Mesendoderm (in vitro differentiated cells): ENCODE measurements around the gene MGMT.
"Not testable (repeated sequence)": the region's sequence is repeated elsewhere in the genome, so short reads cannot be mapped to it uniquely, and the experiment has no call there.

Experiments used
- DNase-seq: peaks from one replicate; pipeline ENCODE4 v3.0.0; 2013
- H2AK5ac ChIP-seq: 2 replicates; pipeline ENCODE4 v1.6.1; 2013; ENCODE audit warnings: low read length, inconsistent platforms
- H2BK120ac ChIP-seq: 2 replicates; pipeline ENCODE4 v1.6.1; 2013; ENCODE audit warnings: low read depth, mild to moderate bottlenecking, low read length, moderate library complexity, mixed read lengths
- H2BK15ac ChIP-seq: replicated peaks from 2 replicates; pipeline ENCODE4 v1.6.1; 2013; ENCODE audit warnings: low read depth, mild to moderate bottlenecking, moderate library complexity
- H2BK5ac ChIP-seq: 2 replicates; pipeline ENCODE4 v1.6.1; 2013; ENCODE audit warnings: low read length, inconsistent platforms
- H3K18ac ChIP-seq: 2 replicates; pipeline ENCODE4 v1.6.1; 2013; ENCODE audit warnings: mild to moderate bottlenecking, low read length, mixed read lengths
- H3K23ac ChIP-seq: one replicate; pipeline ENCODE4 v1.6.1; 2013; ENCODE audit warnings: low read length
- H3K27ac ChIP-seq: 2 replicates; pipeline ENCODE4 v1.5.1; 2013; ENCODE audit warnings: low read depth, mild to moderate bottlenecking, inconsistent platforms, low read length, moderate library complexity
- H3K27me3 ChIP-seq: 2 replicates; pipeline ENCODE4 v1.6.1; 2013; ENCODE audit warnings: low read length, control low read depth, mild to moderate bottlenecking, inconsistent platforms; ENCODE audit not compliant: insufficient read depth, poor library complexity
- H3K36me3 ChIP-seq: 2 replicates; pipeline ENCODE4 v1.6.1; 2013; ENCODE audit warnings: low read length, inconsistent platforms; ENCODE audit not compliant: control insufficient read depth, insufficient read depth
- H3K4ac ChIP-seq: one replicate; pipeline ENCODE4 v1.6.1; 2013; ENCODE audit warnings: low read depth, mild to moderate bottlenecking, low read length, moderate library complexity
- H3K4me1 ChIP-seq: 2 replicates; pipeline ENCODE4 v1.6.1; 2013; ENCODE audit warnings: low read depth, low read length, inconsistent platforms; ENCODE audit not compliant: control insufficient read depth
- H3K4me2 ChIP-seq: 2 replicates; pipeline ENCODE4 v1.6.1; 2013; ENCODE audit warnings: low read length
- H3K4me3 ChIP-seq: 2 replicates; pipeline ENCODE4 v1.5.1; 2013; ENCODE audit warnings: mild to moderate bottlenecking, low read length
- H3K56ac ChIP-seq: one replicate; pipeline ENCODE4 v1.6.1; 2013; ENCODE audit warnings: low read length
- H3K79me1 ChIP-seq: 2 replicates; pipeline ENCODE4 v1.6.1; 2013; ENCODE audit warnings: low read length, inconsistent platforms
- H3K79me2 ChIP-seq: 2 replicates; pipeline ENCODE4 v1.6.1; 2013; ENCODE audit warnings: mild to moderate bottlenecking, low read length; ENCODE audit not compliant: control insufficient read depth, insufficient read depth
- H3K9ac ChIP-seq: 2 replicates; pipeline ENCODE4 v1.6.1; 2013; ENCODE audit warnings: low read length, inconsistent platforms
- H4K5ac ChIP-seq: one replicate; pipeline ENCODE4 v1.6.1; 2013; ENCODE audit warnings: low read length
- H4K8ac ChIP-seq: one replicate; pipeline ENCODE4 v1.6.1; 2013; ENCODE audit warnings: low read depth, mild to moderate bottlenecking, control low read depth, low read length, moderate library complexity
- WGBS: extraction: QIAGEN DNeasy Blood & Tissue Kit; methylation state at CpG from one replicate; pipeline ENCODE4 v1.1.7; 2013; ENCODE audit warnings: low lambda C conversion rate, missing lambda C conversion rate; ENCODE audit not compliant: insufficient coverage; ENCODE audit errors: extremely low coverage; 5-methylcytosine and 5-hydroxymethylcytosine counted together

The MGMT gene

DNA sequence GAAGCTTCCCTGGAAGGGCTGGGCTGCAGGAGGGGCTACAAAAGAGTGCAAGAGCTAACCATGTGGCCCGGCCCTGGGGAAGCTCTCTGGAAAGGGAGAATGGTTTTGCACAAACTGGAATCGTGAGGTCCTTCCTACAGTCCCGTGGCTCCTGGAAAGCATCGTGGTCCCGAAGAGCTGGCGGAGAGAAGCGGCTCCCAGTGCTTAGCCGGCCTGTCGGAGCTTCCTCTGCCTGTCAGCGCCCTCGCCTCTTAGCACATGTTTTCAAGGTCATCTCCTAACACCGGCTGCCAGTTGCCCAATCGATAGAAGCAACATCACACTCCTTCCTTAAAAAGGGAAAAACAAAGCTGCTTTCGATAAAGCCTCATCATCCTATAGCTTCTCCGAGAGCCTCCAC lies 42.1 kb upstream of the MGMT start:
- H3K79me2 ChIP-seq = no peaks in the 10 kb centered on the region
- H3K23ac ChIP-seq = no peak overlapping the region
- H3K27me3 ChIP-seq = no peaks in the 10 kb centered on the region
- H2BK15ac ChIP-seq = no peak overlapping the region
- H3K79me1 ChIP-seq = no peaks in the 10 kb centered on the region
- H4K5ac ChIP-seq = no peak overlapping the region
- DNase-seq = no peak
- H3K9ac ChIP-seq = no peak overlapping the region
- H2BK120ac ChIP-seq = no peak overlapping the region
- no peak overlapping the region for H4K8ac ChIP-seq
- no peak overlapping the region for H3K56ac ChIP-seq
- no peak overlapping the region for H3K4ac ChIP-seq
- H3K18ac ChIP-seq = no peak overlapping the region
- no peak overlapping the region for H2AK5ac ChIP-seq
- no peak overlapping the region for H3K4me2 ChIP-seq
- H3K4me3 ChIP-seq = no peak overlapping the region
- H3K4me1 ChIP-seq = no peaks in the 10 kb centered on the region
- WGBS = no CpG with 5 or more reads among the region's 15 CpGs
- no peaks in the 10 kb centered on the region for H3K36me3 ChIP-seq
- H3K27ac ChIP-seq = no peak overlapping the region
- H2BK5ac ChIP-seq = no peak overlapping the region

DNA sequence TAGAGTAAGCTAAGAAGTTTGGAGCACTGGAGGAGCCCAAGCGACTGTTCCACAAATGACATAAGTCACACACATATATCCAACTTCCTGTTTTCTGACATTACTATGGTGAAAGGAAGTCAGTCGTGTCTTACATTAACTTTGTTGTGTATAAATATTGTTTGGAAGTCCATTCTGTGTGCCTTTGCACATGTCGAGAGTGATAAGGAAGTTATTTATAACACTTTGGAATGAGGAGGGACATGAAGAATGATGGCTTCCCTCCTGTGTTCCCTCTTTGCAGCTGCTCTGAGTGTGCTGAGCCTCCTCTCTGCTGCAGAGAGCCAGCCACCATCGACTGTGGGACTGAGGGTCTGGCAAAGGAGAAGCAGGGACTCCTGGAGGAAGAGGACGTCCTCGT lies 40.4 kb upstream of the MGMT start:
- Histone ChIP-seq H3K27ac (no peak overlapping the region), H3K4ac (no peak overlapping the region), H3K79me2 (no peaks in the 10 kb centered on the region), H3K23ac (no peak overlapping the region), H3K36me3 (no peaks in the 10 kb centered on the region), H2BK15ac (no peak overlapping the region), H3K79me1 (no peaks in the 10 kb centered on the region), H3K18ac (no peak overlapping the region), H4K5ac (no peak overlapping the region), H3K4me2 (no peak overlapping the region), H3K27me3 (no peaks in the 10 kb centered on the region), H3K56ac (no peak overlapping the region), H3K4me1 (no peaks in the 10 kb centered on the region), H4K8ac (no peak overlapping the region), H2AK5ac (no peak overlapping the region), H2BK120ac (no peak overlapping the region), H3K9ac (no peak overlapping the region), H2BK5ac (no peak overlapping the region), H3K4me3 (no peak overlapping the region)
- WGBS = no CpG with 5 or more reads among the region's 6 CpGs
- DNase-seq = no peak

DNA sequence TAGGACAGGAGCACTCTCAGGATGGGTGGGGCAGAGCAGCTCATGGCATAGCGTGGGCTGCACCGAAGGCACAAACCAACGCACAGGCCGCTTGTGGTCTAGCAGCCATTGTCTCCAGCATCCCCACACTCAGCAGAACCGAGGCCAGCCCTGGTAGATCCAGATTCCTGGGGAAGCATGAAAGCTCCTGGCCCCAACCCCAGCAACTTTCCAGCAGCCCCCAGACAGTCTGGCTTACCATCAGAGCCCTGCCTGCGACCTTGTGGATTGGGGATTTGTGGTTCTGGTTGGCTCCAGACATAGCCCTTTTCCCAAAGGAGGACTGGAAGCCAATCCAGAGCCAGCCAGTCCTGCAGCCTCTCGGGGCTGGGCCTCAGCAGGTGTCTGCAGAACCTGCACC lies 33.8 kb upstream of the MGMT start:
- Histone ChIP-seq H4K8ac (no peak overlapping the region), H3K79me1 (no peaks in the 10 kb centered on the region), H3K9ac (no peak overlapping the region), H3K79me2 (no peaks in the 10 kb centered on the region), H2BK5ac (peak overlapping the region; percentile 76), H2BK15ac (no peak overlapping the region), H3K56ac (no peak overlapping the region), H3K4me2 (no peak overlapping the region), H3K27me3 (no peaks in the 10 kb centered on the region), H3K27ac (no peak overlapping the region), H3K4ac (no peak overlapping the region), H4K5ac (no peak overlapping the region), H3K18ac (no peak overlapping the region), H3K36me3 (no peaks in the 10 kb centered on the region), H3K4me1 (no peaks in the 10 kb centered on the region), H3K4me3 (no peak overlapping the region), H2BK120ac (no peak overlapping the region), H3K23ac (no peak overlapping the region), H2AK5ac (no peak overlapping the region)
- DNase-seq = no peak
- no CpG with 5 or more reads among the region's 7 CpGs for WGBS

DNA sequence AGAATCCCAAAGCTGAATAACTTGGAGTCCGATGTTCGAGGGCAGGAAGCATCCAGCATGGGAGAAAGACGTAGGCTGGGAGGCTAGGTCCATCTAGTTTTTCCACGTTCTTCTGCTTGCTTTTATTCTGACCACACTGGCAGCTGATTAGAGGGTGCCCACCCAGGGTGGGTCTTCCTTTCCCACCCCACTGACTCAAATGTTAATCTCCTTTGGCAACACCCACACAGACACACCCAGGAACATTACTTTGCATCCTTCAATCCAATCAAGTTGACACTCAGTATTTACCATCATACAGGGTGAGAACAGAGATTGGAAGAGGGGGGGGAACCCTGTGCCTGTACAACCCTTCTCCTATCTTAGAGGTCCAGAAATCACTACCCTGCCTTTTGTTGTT lies 31.3 kb upstream of the MGMT start:
- H2BK120ac ChIP-seq, H3K9ac ChIP-seq, H4K5ac ChIP-seq, H3K36me3 ChIP-seq, H3K23ac ChIP-seq, H4K8ac ChIP-seq, H3K56ac ChIP-seq, H2AK5ac ChIP-seq, H3K4me3 ChIP-seq, DNase-seq, H3K4ac ChIP-seq, H3K4me2 ChIP-seq, H3K27ac ChIP-seq, H2BK5ac ChIP-seq, H3K4me1 ChIP-seq, H3K79me2 ChIP-seq, H3K18ac ChIP-seq, H3K27me3 ChIP-seq, H2BK15ac ChIP-seq, H3K79me1 ChIP-seq: not testable (repeated sequence)
- WGBS = no CpG with 5 or more reads among the region's 4 CpGs

DNA sequence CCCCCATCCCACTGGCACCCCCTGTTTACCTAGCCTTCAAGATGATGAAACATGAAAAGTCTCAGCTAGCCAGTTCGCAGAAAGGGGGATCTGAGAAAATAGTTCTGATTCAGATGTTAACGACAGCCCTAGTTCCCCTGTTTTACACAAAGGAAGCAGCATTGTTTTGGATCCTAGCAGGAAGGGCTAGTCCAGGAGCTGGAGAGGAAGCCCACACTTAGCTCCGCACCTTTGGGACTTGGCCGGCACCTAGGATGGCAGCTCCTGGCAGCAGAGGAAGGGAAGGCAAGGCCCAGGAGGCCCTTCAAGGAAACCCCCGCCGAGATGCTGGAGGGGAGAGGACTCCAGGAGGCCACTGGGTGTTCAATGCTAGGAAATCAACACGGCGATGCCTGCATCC lies 29.0 kb upstream of the MGMT start:
- Histone ChIP-seq H3K18ac (no peak overlapping the region), H2BK5ac (no peak overlapping the region), H4K8ac (no peak overlapping the region), H3K36me3 (no peaks in the 10 kb centered on the region), H2AK5ac (no peak overlapping the region), H3K4me1 (no peaks in the 10 kb centered on the region), H3K4me3 (no peak overlapping the region), H3K79me2 (no peaks in the 10 kb centered on the region), H3K27ac (no peak overlapping the region), H3K27me3 (no peaks in the 10 kb centered on the region), H3K9ac (no peak overlapping the region), H4K5ac (no peak overlapping the region), H3K23ac (no peak overlapping the region), H2BK15ac (no peak overlapping the region), H3K4me2 (no peak overlapping the region), H3K56ac (no peak overlapping the region), H3K4ac (no peak overlapping the region), H2BK120ac (no peak overlapping the region), H3K79me1 (no peaks in the 10 kb centered on the region)
- WGBS = no CpG with 5 or more reads among the region's 8 CpGs
- no peak for DNase-seq

DNA sequence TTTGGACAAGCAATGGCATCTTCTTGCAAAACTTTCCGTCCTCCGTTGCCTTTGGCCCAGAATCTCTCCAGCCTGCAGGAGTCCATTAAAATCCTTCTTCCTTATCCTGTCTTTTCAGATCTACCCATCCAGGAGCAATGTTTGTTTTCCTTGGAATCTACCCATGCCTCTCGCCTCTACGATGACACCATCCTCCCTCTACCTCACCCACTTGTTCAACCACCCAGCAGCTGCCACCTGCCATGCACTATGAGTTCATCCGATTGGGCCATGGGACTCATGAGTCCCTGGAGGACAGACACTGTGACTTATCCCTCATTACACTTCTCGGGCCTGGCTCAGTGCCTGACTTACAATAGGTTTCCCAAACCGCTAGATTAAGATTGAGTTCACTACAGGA lies 26.8 kb upstream of the MGMT start:
- H4K5ac ChIP-seq = no peak overlapping the region
- H3K4me2 ChIP-seq = no peak overlapping the region
- no peak overlapping the region for H3K27ac ChIP-seq
- H4K8ac ChIP-seq = no peak overlapping the region
- no peaks in the 10 kb centered on the region for H3K36me3 ChIP-seq
- WGBS = no CpG with 5 or more reads among the region's 7 CpGs
- H3K79me1 ChIP-seq = no peaks in the 10 kb centered on the region
- DNase-seq = no peak
- no peaks in the 10 kb centered on the region for H3K4me1 ChIP-seq
- H3K56ac ChIP-seq = no peak overlapping the region
- no peak overlapping the region for H3K9ac ChIP-seq
- H3K79me2 ChIP-seq = no peaks in the 10 kb centered on the region
- no peaks in the 10 kb centered on the region for H3K27me3 ChIP-seq
- H2BK5ac ChIP-seq = no peak overlapping the region
- H3K4me3 ChIP-seq = no peak overlapping the region
- no peak overlapping the region for H3K4ac ChIP-seq
- H2BK15ac ChIP-seq = no peak overlapping the region
- no peak overlapping the region for H3K23ac ChIP-seq
- H2AK5ac ChIP-seq = no peak overlapping the region
- no peak overlapping the region for H3K18ac ChIP-seq
- H2BK120ac ChIP-seq = no peak overlapping the region
